HCT116 (cell line): ENCODE data around the gene LPA. TPM values are rescaled to one million over a fixed set of nuclear protein-coding genes. Genes with fewer than 3 reads are reported as not detected.
"Not testable (repeated sequence)": the region's sequence is repeated elsewhere in the genome, so short reads cannot be mapped to it uniquely, and the experiment has no call there.

Experiments
- ATAC-seq: fragments of 200-7000 bp; cut with Tn5 transposase; 2 replicates; pipeline ENCODE4 v1.9.1; 2020; ENCODE audit warnings: mild to moderate bottlenecking, moderate library complexity
- BruUV-seq: library from RNA; stranded (reverse); fragments of 400-500 nt; replicated peaks from 2 replicates; lab custom pipeline; 2021; lab: Mats Ljungman, UMichigan
- CTCF ChIA-PET: fragments of 300-600 bp; sonication (Branson Sonifier 250); formaldehyde crosslinking; loops from one replicate; lab custom pipeline; 2021; ENCODE audit warnings: antibody characterized with exemption; lab: Charles Lee
- POLR2A ChIA-PET: fragments of 300-600, 350-600 bp; sonication (Branson Sonifier 250); formaldehyde crosslinking; loops from one replicate; lab custom pipeline; 2021; ENCODE audit warnings: antibody characterized with exemption; lab: Charles Lee
- RAD21 ChIA-PET, 2 experiments: fragments of 300-600 bp; sonication (Branson Sonifier 250); formaldehyde crosslinking; loops; one replicate each; lab custom pipeline; 2023; ENCODE audit warnings: low total read pairs in 2 of 2; ENCODE audit not compliant: uncharacterized antibody in 2 of 2, unreplicated experiment in 2 of 2, low non-redundant PET in 1 of 2; lab: Charles Lee
- DNase-seq: peaks from one replicate; pipeline ENCODE4 v3.0.0-alpha.2; 2010; ENCODE audit warnings: low read depth, low spot score
- H2AFZ ChIP-seq: fragments of 200-600 bp; shearing (Covaris generic), sonication (generic); 2 replicates; pipeline ENCODE4 v1.6.1; 2017; ENCODE audit warnings: low read depth, mixed run types, mixed read lengths, antibody characterized with exemption, low read length; ENCODE audit not compliant: poor library complexity, severe bottlenecking
- H3K27ac ChIP-seq: 2 replicates; pipeline ENCODE4 v1.5.1; 2012; ENCODE audit warnings: low read depth, low read length
- H3K27me3 ChIP-seq: fragments of 200-600 bp; sonication (generic); 2 replicates; pipeline ENCODE4 v1.6.1; 2016; ENCODE audit warnings: mixed run types, low read length, mixed read lengths; ENCODE audit not compliant: insufficient read depth
- H3K36me3 ChIP-seq, 2 experiments: fragments of 200-500 bp in 1 of 2; fragments of 200-600 bp in 1 of 2; sonication (Bioruptor generic) in 1 of 2; sonication (generic) in 1 of 2; 2 replicates each; pipeline versions ENCODE4 v1.5.1 to v1.6.1; 2014 to 2016; ENCODE audit warnings: low read length in 2 of 2, inconsistent platforms in 1 of 2, mixed read lengths in 1 of 2, mixed run types in 1 of 2; ENCODE audit not compliant: insufficient read depth in 2 of 2, control insufficient read depth in 1 of 2
- H3K4me1 ChIP-seq, 2 experiments: fragments of 200-600 bp in 1 of 2; sonication (generic) in 1 of 2; 2 replicates each; pipeline versions ENCODE4 v1.5.1 to v1.6.1; 2012 to 2017; ENCODE audit warnings: low read length in 2 of 2, inconsistent platforms in 1 of 2, mild to moderate bottlenecking in 1 of 2, mixed read lengths in 1 of 2, mixed run types in 1 of 2, moderate library complexity in 1 of 2; ENCODE audit not compliant: insufficient read depth in 2 of 2, control insufficient read depth in 1 of 2
- H3K4me2 ChIP-seq: fragments of 200-600 bp; sonication (generic); 2 replicates; pipeline ENCODE4 v1.6.1; 2017; ENCODE audit warnings: mixed run types, low read length, mixed read lengths
- H3K4me3 ChIP-seq, 2 experiments: fragments of 200-600 bp in 1 of 2; sonication (generic) in 1 of 2; replicated peaks in 1 of 2; 2 replicates each; pipeline ENCODE4 v1.5.1; 2011 to 2016; ENCODE audit warnings: low read length in 2 of 2, control low read depth in 1 of 2, low read depth in 1 of 2, mild to moderate bottlenecking in 1 of 2, mixed read lengths in 1 of 2, mixed run types in 1 of 2
- H3K79me2 ChIP-seq: fragments of 200-600 bp; sonication (generic); 2 replicates; pipeline ENCODE4 v1.6.1; 2017; ENCODE audit warnings: mild to moderate bottlenecking, mixed run types, low read length, moderate library complexity, mixed read lengths; ENCODE audit not compliant: insufficient read depth
- H3K9ac ChIP-seq: fragments of 200-600 bp; sonication (generic); 2 replicates; pipeline ENCODE4 v1.6.1; 2016; ENCODE audit warnings: low read length, mixed read lengths
- H3K9me2 ChIP-seq: fragments of 200-600 bp; sonication (generic), shearing (Covaris generic); 2 replicates; pipeline ENCODE4 v1.6.1; 2017; ENCODE audit warnings: mixed run types, mild to moderate bottlenecking, moderate library complexity; ENCODE audit not compliant: insufficient read depth
- H3K9me3 ChIP-seq, 2 experiments: fragments of 200-500 bp in 1 of 2; fragments of 200-600 bp in 1 of 2; sonication (Bioruptor generic) in 1 of 2; sonication (generic) in 1 of 2; 2 replicates each; pipeline ENCODE4 v1.6.1; 2014 to 2017; ENCODE audit warnings: low read length in 2 of 2, mixed read lengths in 2 of 2, inconsistent platforms in 1 of 2, low read depth in 1 of 2, mild to moderate bottlenecking in 1 of 2, mixed run types in 1 of 2, moderate library complexity in 1 of 2; ENCODE audit not compliant: control insufficient read depth in 1 of 2, insufficient read depth in 1 of 2
- H4K20me1 ChIP-seq: fragments of 200-600 bp; sonication (generic), shearing (Covaris generic); 2 replicates; pipeline ENCODE4 v1.6.1; 2017; ENCODE audit warnings: mixed run types, mild to moderate bottlenecking, moderate library complexity; ENCODE audit not compliant: insufficient read depth
- intact Hi-C: fragments of 100-400 bp; cut with micrococcal nuclease; formaldehyde crosslinking; loops from 2 replicates; pipeline ENCODE4 v1.10.0; 2022
- total RNA-seq: library from RNA; stranded (reverse); gene quantifications from one replicate; pipeline ENCODE4 v1.2.1, GENCODE V29; 2021; ENCODE audit not compliant: unreplicated experiment

The LPA gene
- total RNA-seq, 1 experiment from 2014 or later: not detected

DNA sequence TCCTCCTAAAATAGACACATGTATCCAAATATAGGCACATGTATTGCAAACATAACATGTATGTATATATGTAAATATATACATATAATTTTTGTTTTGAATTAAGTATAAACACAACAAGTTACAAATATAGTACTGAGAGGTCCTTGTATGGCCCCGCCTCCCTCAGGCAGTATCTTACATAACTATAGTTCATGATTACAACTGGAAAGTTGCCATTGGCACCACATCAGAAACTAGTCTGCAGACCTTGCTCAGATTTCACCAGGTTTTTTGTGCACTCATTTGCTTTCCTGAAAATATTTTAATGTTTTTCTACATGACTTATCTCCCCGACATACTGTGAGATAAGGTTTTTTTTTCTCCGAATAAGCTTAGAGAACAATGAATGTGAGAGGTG lies 32.8 kb upstream of the LPA start:
- H3K79me2 ChIP-seq, H3K4me1 ChIP-seq, H3K36me3 ChIP-seq, H2AFZ ChIP-seq, H3K4me3 ChIP-seq, POLR2A ChIA-PET, H3K9me2 ChIP-seq, H3K9ac ChIP-seq, RAD21 ChIA-PET, H3K9me3 ChIP-seq, H3K27ac ChIP-seq, DNase-seq, ATAC-seq, H3K4me2 ChIP-seq, BruUV-seq, intact Hi-C loops, CTCF ChIA-PET, H3K27me3 ChIP-seq, H4K20me1 ChIP-seq: not testable (repeated sequence)

- H3K36me3 ChIP-seq, H4K20me1 ChIP-seq, H3K4me1 ChIP-seq, H3K9ac ChIP-seq, H3K27me3 ChIP-seq, H3K79me2 ChIP-seq, CTCF ChIA-PET, H3K4me3 ChIP-seq, H3K9me3 ChIP-seq, DNase-seq, BruUV-seq, POLR2A ChIA-PET, ATAC-seq, H2AFZ ChIP-seq, H3K9me2 ChIP-seq, H3K4me2 ChIP-seq, H3K27ac ChIP-seq, intact Hi-C loops, RAD21 ChIA-PET: not testable (repeated sequence)
Measured at GRCh38 chr6:160695622-160696021, 31.5 kb upstream of the LPA start.

GRCh38 chr6:160695025-160695424 lies 30.9 kb upstream of the LPA start:
- H3K4me3 ChIP-seq, intact Hi-C loops, H2AFZ ChIP-seq, DNase-seq, H3K27me3 ChIP-seq, CTCF ChIA-PET, BruUV-seq, H3K4me2 ChIP-seq, H3K4me1 ChIP-seq, H3K79me2 ChIP-seq, H4K20me1 ChIP-seq, H3K9ac ChIP-seq, H3K9me3 ChIP-seq, H3K36me3 ChIP-seq, RAD21 ChIA-PET, POLR2A ChIA-PET, ATAC-seq, H3K27ac ChIP-seq, H3K9me2 ChIP-seq: not testable (repeated sequence)
